Fibroblast of villous mesenchyme (primary cell): ENCODE data around the gene DYNC2I2. TPM values are rescaled to one million over a fixed set of nuclear protein-coding genes. Genes with fewer than 3 reads are reported as not detected.
"Not testable (repeated sequence)": the region's sequence is repeated elsewhere in the genome, so short reads cannot be mapped to it uniquely, and the experiment has no call there.

Experiments used
- DNase-seq: peaks from one replicate; pipeline ENCODE4 v3.0.0-alpha.2; 2010; ENCODE audit warnings: low read depth
- H3K4me3 ChIP-seq: 2 replicates; pipeline ENCODE4 v1.5.1; 2011; ENCODE audit warnings: low read depth, mild to moderate bottlenecking, low read length
- total RNA-seq: library from RNA; depleted of rRNA; stranded (reverse); fragments of >200 nt; gene quantifications from 2 replicates; pipeline ENCODE4 v1.2.3, GENCODE V29; 2012
- TF ChIP-seq, protein P1 (sequence below): IDR thresholded peaks from 2 replicates; pipeline ENCODE4 v1.5.1; 2012; ENCODE audit warnings: low read depth, mild to moderate bottlenecking, low read length; ENCODE audit not compliant: insufficient read depth

DYNC2I2 gene
- total RNA-seq, 1 donor = 52.2 TPM

DNA sequence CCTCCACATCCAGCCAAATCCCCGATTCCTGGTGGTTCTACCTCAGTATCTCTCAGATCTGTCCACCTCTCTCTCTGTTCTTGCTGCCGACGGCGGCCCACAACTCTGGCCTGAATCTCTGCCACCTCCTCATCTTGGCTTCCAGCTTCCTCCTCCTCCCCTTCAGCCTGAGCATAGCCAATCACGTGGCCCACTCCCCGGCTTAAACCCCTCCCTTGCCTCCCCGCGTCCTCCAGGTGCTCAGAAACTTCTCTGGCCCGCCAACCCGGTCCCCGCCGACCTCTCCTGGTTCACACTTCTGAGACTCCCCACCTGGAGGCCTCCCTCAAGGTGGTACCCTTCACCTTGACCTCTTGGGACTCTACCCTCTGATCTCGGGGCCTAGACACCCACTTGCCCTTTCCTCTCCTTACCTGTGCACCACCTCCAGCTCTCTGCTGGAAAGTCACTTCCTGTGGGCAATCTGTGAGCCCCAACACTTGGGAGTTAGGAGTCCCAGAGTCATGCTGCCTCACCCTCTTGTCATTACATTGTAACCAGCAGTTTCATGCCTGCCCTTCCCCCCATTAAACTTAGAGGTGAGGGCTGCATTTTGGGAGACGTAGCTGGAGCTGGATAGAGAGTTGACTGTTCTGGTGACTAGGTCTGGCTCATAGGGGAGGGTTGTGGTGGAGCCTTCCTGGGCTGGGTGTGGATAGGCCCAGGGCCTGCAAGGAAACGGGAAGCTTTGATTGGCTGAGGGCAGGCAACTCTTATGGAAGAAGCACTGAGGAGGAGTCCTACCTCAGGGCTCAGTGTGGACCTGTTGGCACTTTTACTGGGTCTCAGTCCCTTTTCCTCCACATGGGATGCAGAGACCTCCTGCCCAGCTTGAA lies 27.9 kb upstream of the DYNC2I2 start:
- H3K4me3 ChIP-seq = peak overlapping the region; percentile 69
- peak; percentile 72 for DNase-seq
- TF ChIP-seq, protein P1, sequence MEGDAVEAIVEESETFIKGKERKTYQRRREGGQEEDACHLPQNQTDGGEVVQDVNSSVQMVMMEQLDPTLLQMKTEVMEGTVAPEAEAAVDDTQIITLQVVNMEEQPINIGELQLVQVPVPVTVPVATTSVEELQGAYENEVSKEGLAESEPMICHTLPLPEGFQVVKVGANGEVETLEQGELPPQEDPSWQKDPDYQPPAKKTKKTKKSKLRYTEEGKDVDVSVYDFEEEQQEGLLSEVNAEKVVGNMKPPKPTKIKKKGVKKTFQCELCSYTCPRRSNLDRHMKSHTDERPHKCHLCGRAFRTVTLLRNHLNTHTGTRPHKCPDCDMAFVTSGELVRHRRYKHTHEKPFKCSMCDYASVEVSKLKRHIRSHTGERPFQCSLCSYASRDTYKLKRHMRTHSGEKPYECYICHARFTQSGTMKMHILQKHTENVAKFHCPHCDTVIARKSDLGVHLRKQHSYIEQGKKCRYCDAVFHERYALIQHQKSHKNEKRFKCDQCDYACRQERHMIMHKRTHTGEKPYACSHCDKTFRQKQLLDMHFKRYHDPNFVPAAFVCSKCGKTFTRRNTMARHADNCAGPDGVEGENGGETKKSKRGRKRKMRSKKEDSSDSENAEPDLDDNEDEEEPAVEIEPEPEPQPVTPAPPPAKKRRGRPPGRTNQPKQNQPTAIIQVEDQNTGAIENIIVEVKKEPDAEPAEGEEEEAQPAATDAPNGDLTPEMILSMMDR = no peak

DNA sequence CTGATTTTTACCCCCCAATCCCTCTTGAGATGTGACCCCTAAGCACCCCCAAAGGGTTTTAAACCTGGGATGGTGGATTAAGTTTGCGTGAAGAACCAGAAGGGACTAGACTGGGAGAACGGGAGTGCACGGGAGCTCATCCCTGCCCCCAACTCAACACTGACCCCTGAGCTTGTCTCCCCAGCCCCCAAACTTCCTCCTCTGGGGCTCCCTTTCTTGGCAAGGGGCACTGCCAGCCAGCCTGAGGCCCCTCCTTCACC lies 27.3 kb upstream of the DYNC2I2 start:
- H3K4me3 ChIP-seq = peak overlapping the region; percentile 69
- TF ChIP-seq, protein P1 = no peak
- DNase-seq = no peak

DNA sequence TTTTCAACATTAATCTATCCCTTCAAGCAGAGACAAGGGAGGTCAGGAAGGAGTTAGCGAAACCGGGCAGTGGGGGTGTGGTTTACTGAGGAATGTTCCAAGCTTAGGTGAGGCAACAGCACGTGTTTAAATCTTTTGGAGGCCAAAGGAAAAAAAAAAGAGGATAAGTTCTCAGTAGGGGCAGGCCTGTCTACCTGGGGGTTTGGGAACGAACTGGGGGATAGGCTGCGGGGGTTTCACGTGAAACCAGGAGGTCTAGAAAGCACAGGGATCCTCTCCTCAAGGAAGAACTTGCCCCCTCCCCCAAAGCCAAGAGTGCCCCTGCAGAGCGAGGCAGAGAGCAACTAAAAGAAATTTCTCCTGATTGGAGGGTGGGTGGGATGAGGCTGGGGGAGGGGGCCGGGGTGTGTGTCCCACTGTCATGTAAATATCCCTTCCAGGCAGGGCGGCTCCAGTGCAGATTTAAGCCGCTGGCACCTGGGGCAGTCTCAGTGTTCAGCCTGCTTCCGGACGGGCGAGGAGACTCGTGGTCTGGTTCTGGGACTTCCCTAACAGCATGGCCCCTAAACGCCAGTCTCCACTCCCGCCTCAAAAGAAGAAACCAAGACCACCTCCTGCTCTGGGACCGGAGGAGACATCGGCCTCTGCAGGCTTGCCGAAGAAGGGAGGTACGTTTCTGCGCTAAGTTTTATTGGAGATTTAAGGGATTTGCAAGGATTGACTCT lies 26.9 kb upstream of the DYNC2I2 start:
- peak; percentile 77 for DNase-seq
- TF ChIP-seq, protein P1 = no peak
- peak overlapping the region; percentile 69 for H3K4me3 ChIP-seq

DNA sequence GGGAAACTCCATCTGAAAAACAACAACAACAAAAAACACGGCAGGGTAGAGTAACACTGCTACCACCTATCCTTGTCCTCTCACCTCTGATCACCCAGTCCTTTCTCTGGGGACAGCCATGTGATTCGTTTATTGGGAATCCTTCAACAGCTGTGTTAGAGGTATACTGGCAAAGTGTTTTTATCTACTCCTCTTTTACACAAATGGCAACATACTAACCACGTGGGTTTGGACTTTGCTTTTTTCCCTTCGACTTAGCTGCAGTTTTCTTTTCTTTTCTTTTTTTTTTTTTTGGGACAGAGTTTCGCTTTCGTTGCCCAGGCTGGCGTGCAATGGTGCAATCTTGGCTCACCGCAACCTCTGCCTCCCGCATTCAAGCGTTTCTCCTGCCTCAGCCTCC lies 21.1 kb upstream of the DYNC2I2 start:
- TF ChIP-seq, protein P1 = no peak
- H3K4me3 ChIP-seq = no peak overlapping the region
- no peak for DNase-seq

DNA sequence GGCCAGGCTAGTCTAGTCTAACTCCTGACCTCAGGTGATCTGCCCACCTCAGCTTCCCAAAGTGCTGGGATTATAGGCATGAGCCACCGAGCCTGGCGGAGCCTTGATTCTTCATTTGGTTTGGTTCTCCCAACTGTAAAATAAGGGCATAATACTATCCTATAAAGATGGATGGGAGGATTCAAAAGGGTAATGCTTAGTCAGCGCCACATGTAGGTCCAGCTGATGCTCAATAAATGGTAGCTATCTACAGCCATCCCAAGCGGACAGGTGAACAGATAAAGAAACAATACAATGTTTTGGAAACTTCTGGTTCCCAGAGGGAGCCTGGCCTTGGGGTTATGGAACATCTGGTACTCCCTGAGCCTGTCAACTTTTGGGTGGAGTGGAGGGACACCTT lies 18.7 kb upstream of the DYNC2I2 start:
- no peak overlapping the region for H3K4me3 ChIP-seq
- no peak for DNase-seq
- TF ChIP-seq, protein P1 = no peak

DNA sequence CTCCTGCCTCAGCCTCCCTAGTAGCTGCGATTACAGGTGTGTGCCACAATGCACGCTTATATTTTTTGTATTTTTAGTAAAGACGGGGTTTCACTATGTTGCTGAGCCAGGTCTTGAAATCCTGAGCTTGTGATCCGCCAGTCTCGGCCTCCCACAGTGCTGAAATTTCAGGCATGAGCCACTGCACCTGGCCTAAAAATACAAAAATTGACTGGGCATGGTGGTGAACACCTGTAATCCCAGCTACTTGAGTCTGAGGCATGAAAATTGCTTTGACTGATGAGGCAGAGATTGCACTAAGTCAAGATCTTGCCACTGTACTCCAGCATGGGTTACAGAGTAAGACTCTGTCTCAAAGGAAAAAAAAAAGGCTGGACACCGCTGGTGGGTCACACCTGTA lies 13.1 kb upstream of the DYNC2I2 start:
- H3K4me3 ChIP-seq = no peak overlapping the region
- no peak for DNase-seq
- TF ChIP-seq, protein P1 = no peak

DNA sequence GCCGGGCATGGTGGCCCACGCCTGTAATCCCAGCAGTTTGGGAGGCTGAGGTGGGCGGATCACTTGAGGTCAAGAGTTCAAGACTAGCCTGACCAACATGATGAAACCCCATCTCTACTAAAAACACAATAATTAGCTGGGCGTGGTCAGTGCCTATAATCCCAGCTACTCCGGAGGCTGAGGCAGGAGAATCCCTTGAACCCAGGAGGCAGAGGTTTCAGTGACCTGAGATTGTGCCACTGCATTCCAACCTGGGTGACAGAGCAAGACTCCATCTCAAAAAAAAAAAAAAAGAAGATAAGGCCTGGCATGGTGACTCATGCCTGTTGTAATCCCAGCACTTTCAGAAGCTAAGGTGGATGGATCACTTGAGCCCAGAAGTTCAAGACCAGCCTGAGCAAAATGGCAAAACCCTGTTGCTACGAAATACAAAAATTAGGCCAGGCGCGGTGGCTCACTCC lies 9.9 kb upstream of the DYNC2I2 start:
- not testable (repeated sequence) for DNase-seq, H3K4me3 ChIP-seq
